Measurements from ENCODE around the gene PKLR.
"Not testable (repeated sequence)": the region's sequence is repeated elsewhere in the genome, so short reads cannot be mapped to it uniquely, and the experiment has no call there.

Gene PKLR

GRCh38 chr1:155254228-155254713 lies 47.0 kb downstream of the PKLR start:
- DNase-seq, result no peak

- DNase-seq, result no peak
These were observed 47.4 kb downstream of the PKLR start for GRCh38 chr1:155253797-155254196.

GRCh38 chr1:155253208-155253607 lies 48.0 kb downstream of the PKLR start:
- no peak for DNase-seq

- DNase-seq, result no peak
These were observed 49.7 kb downstream of the PKLR start for GRCh38 chr1:155251566-155251965.

- DNase-seq, result peak; percentile 98
These were observed 50.4 kb downstream of the PKLR start for GRCh38 chr1:155250633-155251449.

GRCh38 chr1:155250246-155250632 lies 51.0 kb downstream of the PKLR start:
- DNase-seq, result no peak

- no peak for DNase-seq
These were observed 53.3 kb downstream of the PKLR start for GRCh38 chr1:155247667-155248553.

- DNase-seq, result not testable (repeated sequence)
These were observed 54.4 kb downstream of the PKLR start for GRCh38 chr1:155246796-155247195.

- DNase-seq, result no peak
These were observed 56.1 kb downstream of the PKLR start for GRCh38 chr1:155245163-155245524.

GRCh38 chr1:155244368-155245162 lies 56.7 kb downstream of the PKLR start:
- peak; percentile 89 to 95 for DNase-seq

- no peak for DNase-seq
These were observed 58.4 kb downstream of the PKLR start for GRCh38 chr1:155242805-155243358.

GRCh38 chr1:155241841-155242264 lies 59.4 kb downstream of the PKLR start:
- no peak for DNase-seq

GRCh38 chr1:155241069-155241679 lies 60.1 kb downstream of the PKLR start:
- peak; percentile 50 to 70 for DNase-seq
